Fibroblast of lung (primary cell): Measurements from ENCODE around the gene TADA2A. TPM values are rescaled to one million over a fixed set of nuclear protein-coding genes. Genes with fewer than 3 reads are reported as not detected.
A peak's percentile ranks its signal among the peaks of the same experiment; 100 is the strongest.

ENCODE experiments used
- DNase-seq, 2 donors: peaks; one replicate each; pipeline versions ENCODE4 v3.0.0 to v3.0.0-alpha.2; 2010; ENCODE audit warnings: low read depth in 2 of 2
- H2AFZ ChIP-seq: 2 replicates; pipeline ENCODE4 v1.5.1; 2012; ENCODE audit warnings: low read length, control low read depth, inconsistent platforms
- H3K27ac ChIP-seq: 2 replicates; pipeline ENCODE4 v1.5.1; 2011; ENCODE audit warnings: low read length, control low read depth; ENCODE audit not compliant: insufficient read depth
- H3K27me3 ChIP-seq: 2 replicates; pipeline ENCODE4 v1.5.1; 2011; ENCODE audit warnings: mild to moderate bottlenecking, low read length; ENCODE audit not compliant: control insufficient read depth, insufficient read depth
- H3K36me3 ChIP-seq: 2 replicates; pipeline ENCODE4 v1.5.1; 2011; ENCODE audit warnings: low read length; ENCODE audit not compliant: control insufficient read depth, insufficient read depth
- H3K4me1 ChIP-seq: 2 replicates; pipeline ENCODE4 v1.5.1; 2011; ENCODE audit warnings: low read length; ENCODE audit not compliant: control insufficient read depth, insufficient read depth; ENCODE audit errors: extremely low read depth
- H3K4me2 ChIP-seq: 2 replicates; pipeline ENCODE4 v1.5.1; 2011; ENCODE audit warnings: low read length, control low read depth; ENCODE audit not compliant: insufficient read depth; ENCODE audit errors: extremely low read depth
- H3K4me3 ChIP-seq, 4 experiments: fragments of 200-600 bp in 1 of 4; sonication (generic) in 1 of 4; replicated peaks in 1 of 4; 2 replicates each; pipeline ENCODE4 v1.5.1; 2011 to 2016; ENCODE audit warnings: low read length in 4 of 4, low read depth in 3 of 4, mild to moderate bottlenecking in 3 of 4, control low read depth in 2 of 4, inconsistent platforms in 1 of 4, mixed read lengths in 1 of 4; ENCODE audit not compliant: insufficient read depth in 1 of 4; ENCODE audit errors: control extremely low read depth in 1 of 4
- H3K79me2 ChIP-seq: 2 replicates; pipeline ENCODE4 v1.5.1; 2012; ENCODE audit warnings: mild to moderate bottlenecking, low read length, inconsistent platforms; ENCODE audit not compliant: control insufficient read depth, insufficient read depth
- H3K9ac ChIP-seq: 2 replicates; pipeline ENCODE4 v1.5.1; 2011; ENCODE audit warnings: mild to moderate bottlenecking, low read length, control low read depth; ENCODE audit not compliant: insufficient read depth
- H3K9me3 ChIP-seq: 2 replicates; pipeline ENCODE4 v1.5.1; 2012; ENCODE audit warnings: low read depth, low read length; ENCODE audit not compliant: control insufficient read depth, insufficient read depth
- H4K20me1 ChIP-seq: 2 replicates; pipeline ENCODE4 v1.5.1; 2011; ENCODE audit warnings: low read length; ENCODE audit not compliant: control insufficient read depth, insufficient read depth; ENCODE audit errors: extremely low read depth
- CTCF ChIP-seq, 2 donors: IDR thresholded peaks in 1 of 2; conservative IDR thresholded peaks in 1 of 2; 1 replicate in 1 of 2; 2 replicates in 1 of 2; pipeline ENCODE4 v1.5.1; 2011 to 2012; ENCODE audit warnings: low read length in 2 of 2, control low read depth in 1 of 2, inconsistent platforms in 1 of 2, low read depth in 1 of 2, mild to moderate bottlenecking in 1 of 2
- EZH2 ChIP-seq: IDR thresholded peaks from 2 replicates; pipeline ENCODE4 v1.5.1; 2012; ENCODE audit warnings: low read length, control low read depth, mild to moderate bottlenecking; ENCODE audit errors: missing control alignments
- polyA minus RNA-seq: library from RNA; depleted of rRNA, polyadenylated mRNA; stranded (reverse); fragments of >200 nt; gene quantifications from 2 replicates; pipeline ENCODE4 v1.2.3, GENCODE V29; 2011; ENCODE audit warnings: low replicate concordance
- polyA plus RNA-seq, 2 donors: library from polyadenylated mRNA; depleted of rRNA in 1 of 2; stranded (reverse) in 1 of 2; unstranded in 1 of 2; fragments of >200 nt; gene quantifications; 2 replicates each; pipeline ENCODE4 v1.2.1, GENCODE V29; 2011 to 2012; ENCODE audit warnings: missing spikeins in 1 of 2
- total RNA-seq: library from RNA; depleted of rRNA; stranded (reverse); fragments of >200 nt; gene quantifications from 2 replicates; pipeline ENCODE4 v1.2.1, GENCODE V29; 2014

TADA2A gene
- total RNA-seq: 19.8 and 23.9 TPM in 2 replicates
- 18.7 and 19.3 TPM in 2 replicates for polyA plus RNA-seq
- 13.0 and 14.8 TPM in 2 replicates for polyA plus RNA-seq (2012)
- polyA minus RNA-seq: 13.9 and 30.0 TPM in 2 replicates

GRCh38 chr17:37406635-37407461 is at the start of gene TADA2A, which contains the start of gene ACACA:
TADA2A (plus strand) TSS chr17:37406886; CDS start chr17:37411366, 4,480 bp downstream.
ACACA (minus strand) TSS chr17:37406836; CDS start chr17:37406299, 537 bp downstream.
- Histone ChIP-seq H3K79me2 (peaks cover 45% of the 10 kb centered on the region), H3K36me3 (peaks cover 7% of the 10 kb centered on the region), H3K4me2 (peak within 1 kb of the TSS; percentile 99), H3K4me1 (no peaks in the 10 kb centered on the region), H2AFZ (peak within 1 kb of the TSS; percentile 90), H3K9ac (peak within 1 kb of the TSS; percentile 88), H3K27me3 (no peaks in the 10 kb centered on the region), H3K4me3 (peak within 1 kb of the TSS; percentile 81 to 96 (median 94)), H3K9me3 (no peaks in the 10 kb centered on the region), H4K20me1 (no peaks in the 10 kb centered on the region), H3K27ac (peak within 1 kb of the TSS; percentile 91)
- peak; percentile 72 to 75 for DNase-seq
- no peak for TF ChIP-seq EZH2
- TF ChIP-seq CTCF (conservative IDR thresholded peaks at IDR 0.05 in 1 of 2, IDR thresholded peaks at IDR 0.05 in 1 of 2; ENCODE audit: low read depth in 1 of 2, low read length in 2 of 2): no peak

GRCh38 chr17:37358098-37358829 is 48.4 kb upstream of the TADA2A start:
- H3K36me3 ChIP-seq: no peaks in the 10 kb centered on the region
- DNase-seq: peak; percentile 48 to 70
- H3K79me2 ChIP-seq: peaks cover 43% of the 10 kb centered on the region
- H3K4me1 ChIP-seq: peaks cover 10% of the 10 kb centered on the region
- H3K4me2 ChIP-seq: peak overlapping the region; percentile 97
- H2AFZ ChIP-seq: peak overlapping the region; percentile 16
- peak overlapping the region; percentile 91 to 98 (median 94) for H3K4me3 ChIP-seq
- peak overlapping the region; percentile 81 for H3K27ac ChIP-seq
- peak overlapping the region; percentile 76 for H3K9ac ChIP-seq
- no peaks in the 10 kb centered on the region for H3K27me3 ChIP-seq
- H4K20me1 ChIP-seq: no peaks in the 10 kb centered on the region
- no peaks in the 10 kb centered on the region for H3K9me3 ChIP-seq
- TF ChIP-seq CTCF (conservative IDR thresholded peaks at IDR 0.05 in 1 of 2, IDR thresholded peaks at IDR 0.05 in 1 of 2; ENCODE audit: low read depth in 1 of 2, low read length in 2 of 2): no peak
- no peak for TF ChIP-seq EZH2
